Esophagus muscularis mucosa (tissue), 4 donors: Measurements from ENCODE around the gene TBRG1. TPM values are rescaled to one million over a fixed set of nuclear protein-coding genes. Genes with fewer than 3 reads are reported as not detected.
A peak's percentile ranks its signal among the peaks of the same experiment; 100 is the strongest.

Experiments
- DNase-seq: peaks from one replicate; pipeline ENCODE4 v3.0.0-alpha.2; 2017; ENCODE audit errors: extremely low spot score
- H3K27ac ChIP-seq, 4 donors: fragments of 200-600 bp; sonication (generic); replicated peaks in 1 of 4; 1 replicate in 3 of 4; 2 replicates in 1 of 4; pipeline ENCODE4 v1.5.1; 2016 to 2019; ENCODE audit warnings: mild to moderate bottlenecking in 1 of 4
- H3K27me3 ChIP-seq, 4 donors: fragments of 200-600 bp; sonication (generic); one replicate each; pipeline versions ENCODE4 v1.5.1 to v1.6.0; 2016 to 2019
- H3K36me3 ChIP-seq, 4 donors: fragments of 200-600 bp; sonication (generic); one replicate each; pipeline ENCODE4 v1.5.1; 2016 to 2019
- H3K4me1 ChIP-seq, 4 donors: fragments of 200-600 bp; sonication (generic); one replicate each; pipeline ENCODE4 v1.5.1; 2016 to 2019
- H3K4me3 ChIP-seq, 4 donors: fragments of 200-600 bp; sonication (generic); 1 replicate in 2 of 4; 2 replicates in 2 of 4; pipeline ENCODE4 v1.5.1; 2016 to 2019; ENCODE audit warnings: mild to moderate bottlenecking in 4 of 4, moderate library complexity in 1 of 4
- H3K9me3 ChIP-seq, 4 donors: fragments of 200-600 bp; sonication (generic); 1 replicate in 3 of 4; 2 replicates in 1 of 4; pipeline ENCODE4 v1.5.1; 2016 to 2019
- CTCF ChIP-seq, 3 experiments: fragments of 200-600 bp in 2 of 3; fragments of 450-650 bp in 1 of 3; sonication (generic) in 2 of 3; IDR thresholded peaks; one replicate each; pipeline ENCODE4 v1.5.1; 2017 to 2019; ENCODE audit warnings: antibody characterized with exemption in 3 of 3, mild to moderate bottlenecking in 2 of 3, moderate library complexity in 1 of 3
- EP300 ChIP-seq: sonication (generic); formaldehyde crosslinking; IDR thresholded peaks from one replicate; pipeline ENCODE4 v1.6.1; 2017; ENCODE audit warnings: antibody characterized with exemption
- POLR2A ChIP-seq: fragments of 450-650 bp; IDR thresholded peaks from one replicate; pipeline ENCODE4 v1.6.1; 2017; ENCODE audit warnings: antibody characterized with exemption, moderate library complexity, mild to moderate bottlenecking, low read depth
- POLR2AphosphoS5 ChIP-seq, 2 donors: sonication (generic); formaldehyde crosslinking; IDR thresholded peaks; one replicate each; pipeline ENCODE4 v1.6.1; 2017; ENCODE audit warnings: antibody characterized with exemption in 2 of 2
- WGBS: methylation state at CpG from one replicate; pipeline ENCODE4 v1.1.5; 2018; 5-methylcytosine and 5-hydroxymethylcytosine counted together
- intact Hi-C: fragments of 100-400 bp; cut with DNase I; formaldehyde crosslinking; loops from one replicate; pipeline ENCODE4 v1.15.1; 2023
- total RNA-seq, 4 donors: library from RNA; depleted of rRNA; stranded (reverse); fragments of >200 nt; gene quantifications; one replicate each; pipeline versions ENCODE4 v1.1.0 to v1.2.1, GENCODE V29; 2016

TBRG1 gene
- total RNA-seq, 4 donors from 2014 or later, result 32.0 to 50.9 (median 35.8) TPM

GRCh38 chr11:124662106-124662505, 39.4 kb downstream of the TBRG1 start:
- 89% methylated on average over 4 of the region's 4 CpGs for WGBS
- intact Hi-C loops, result no loop called here
- Histone ChIP-seq H3K36me3 (peaks cover 0 to 61% (median 26%) of the 10 kb centered on the region in 4 donors), H3K4me3 (no peak overlapping the region), H3K27ac (no peak overlapping the region), H3K4me1 (no peaks in the 10 kb centered on the region), H3K27me3 (no peaks in the 10 kb centered on the region), H3K9me3 (no peaks in the 10 kb centered on the region)
- DNase-seq, result no peak
- TF ChIP-seq POLR2A (no peak), CTCF (IDR thresholded peaks at IDR 0.05) (no peak), POLR2AphosphoS5 (IDR thresholded peaks at IDR 0.05) (no peak), EP300 (no peak)

- Histone ChIP-seq H3K36me3 (peaks cover 0 to 61% (median 24%) of the 10 kb centered on the region in 4 donors), H3K27ac (no peak overlapping the region), H3K4me3 (no peak overlapping the region), H3K27me3 (no peaks in the 10 kb centered on the region), H3K9me3 (no peaks in the 10 kb centered on the region), H3K4me1 (no peaks in the 10 kb centered on the region)
- WGBS, result 76% methylated on average over 2 of the region's 2 CpGs
- no peak for TF ChIP-seq CTCF (IDR thresholded peaks at IDR 0.05)
- no peak for TF ChIP-seq EP300
- TF ChIP-seq POLR2A, result no peak
- no peak for TF ChIP-seq POLR2AphosphoS5 (IDR thresholded peaks at IDR 0.05)
- DNase-seq, result no peak
- intact Hi-C loops, result no loop called here
Measured at GRCh38 chr11:124663861-124664260, 41.2 kb downstream of the TBRG1 start.

- H3K4me1 ChIP-seq, result peaks cover under 1 to 7% (median 1%) of the 10 kb centered on the region in 4 donors
- no peaks in the 10 kb centered on the region for H3K27me3 ChIP-seq
- no peak overlapping the region for H3K4me3 ChIP-seq
- no peaks in the 10 kb centered on the region for H3K9me3 ChIP-seq
- H3K36me3 ChIP-seq, result peaks cover 0 to 52% (median 18%) of the 10 kb centered on the region in 4 donors
- 90% methylated on average over 3 of the region's 3 CpGs for WGBS
- intact Hi-C loops, result no loop called here
- DNase-seq, result no peak
- H3K27ac ChIP-seq, result no peak overlapping the region
- TF ChIP-seq POLR2A, result no peak
- TF ChIP-seq EP300, result no peak
- TF ChIP-seq POLR2AphosphoS5 (IDR thresholded peaks at IDR 0.05), result no peak
- TF ChIP-seq CTCF (IDR thresholded peaks at IDR 0.05), result no peak
Measured at GRCh38 chr11:124667601-124668000, 44.9 kb downstream of the TBRG1 start.

- H3K27ac ChIP-seq, result no peak overlapping the region
- no peaks in the 10 kb centered on the region for H3K9me3 ChIP-seq
- H3K27me3 ChIP-seq, result no peaks in the 10 kb centered on the region
- intact Hi-C loops, result loop anchor here (1.0 to 2.0 kb wide), 2 partner anchors 94 to 168 kb away; no protein-coding TSS in a partner anchor
- TF ChIP-seq POLR2A (no peak), EP300 (no peak), CTCF (IDR thresholded peaks at IDR 0.05) (peak; percentile 76 to 87 (median 82)), POLR2AphosphoS5 (IDR thresholded peaks at IDR 0.05) (no peak)
- WGBS, result 23% methylated on average over 8 of the region's 8 CpGs
- peaks cover 8 to 16% (median 11%) of the 10 kb centered on the region in 4 donors for H3K4me1 ChIP-seq
- no peak for DNase-seq
- peaks cover 0 to 42% (median 15%) of the 10 kb centered on the region in 4 donors for H3K36me3 ChIP-seq
- no peak overlapping the region for H3K4me3 ChIP-seq
Measured at GRCh38 chr11:124669193-124669592, 46.5 kb downstream of the TBRG1 start.

- Histone ChIP-seq H3K27ac (no peak overlapping the region), H3K27me3 (no peaks in the 10 kb centered on the region), H3K4me3 (no peak overlapping the region), H3K4me1 (peaks cover 17 to 21% (median 17%) of the 10 kb centered on the region in 4 donors), H3K9me3 (no peaks in the 10 kb centered on the region), H3K36me3 (peaks cover 0 to 27% (median 6%) of the 10 kb centered on the region in 4 donors)
- TF ChIP-seq EP300 (no peak), POLR2AphosphoS5 (IDR thresholded peaks at IDR 0.05) (no peak), POLR2A (no peak), CTCF (IDR thresholded peaks at IDR 0.05) (no peak)
- WGBS, result 40% methylated on average over 3 of the region's 3 CpGs
- intact Hi-C loops, result loop anchor here (5.0 kb wide), 2 partner anchors 72 to 282 kb away; partner anchors contain the start of gene CCDC15
- DNase-seq, result no peak
Measured at GRCh38 chr11:124670732-124671131, 48.1 kb downstream of the TBRG1 start.
